Breast epithelium (tissue), 3 donors: ENCODE data around the gene MACROD2.

Source experiments
- CTCF ChIP-seq, 3 donors: fragments of 450-650 bp; IDR thresholded peaks; one replicate each; pipeline ENCODE4 v1.5.1; 2016 to 2017; ENCODE audit warnings: antibody characterized with exemption in 3 of 3, mild to moderate bottlenecking in 3 of 3, moderate library complexity in 3 of 3
- POLR2A ChIP-seq: fragments of 450-650 bp; IDR thresholded peaks from one replicate; pipeline ENCODE4 v1.6.1; 2016; ENCODE audit warnings: antibody characterized with exemption, mild to moderate bottlenecking, moderate library complexity

GRCh38 chr20:15643713-15644112 is 1648.4 kb downstream of the MACROD2 start:
- TF ChIP-seq POLR2A (no peak), CTCF (IDR thresholded peaks at IDR 0.05) (no peak)
